IMR-90 (cell line): ENCODE data around the gene PTGES3L. TPM values are rescaled to one million over a fixed set of nuclear protein-coding genes. Genes with fewer than 3 reads are reported as not detected.

Source experiments
- ATAC-seq: fragments of 200-7000 bp; cut with Tn5 transposase; 2 replicates; pipeline ENCODE4 v1.9.1; 2020; ENCODE audit warnings: low read depth, mild to moderate bottlenecking, moderate library complexity
- BruUV-seq: library from RNA; stranded (reverse); fragments of 400-500 nt; replicated peaks from 2 replicates; lab custom pipeline; 2021; lab: Mats Ljungman, UMichigan
- CTCF ChIA-PET: fragments of 300-600 bp; formaldehyde crosslinking; extraction: SDS; loops from one replicate; lab custom pipeline; 2021; ENCODE audit warnings: antibody characterized with exemption; lab: Yijun Ruan, JAX
- POLR2A ChIA-PET: fragments of 300-600 bp; sonication (Branson Sonifier 250); formaldehyde crosslinking; loops from one replicate; lab custom pipeline; 2022; ENCODE audit warnings: antibody characterized with exemption; ENCODE audit not compliant: unreplicated experiment; lab: Charles Lee
- DNase-seq: peaks from one replicate; pipeline ENCODE4 v3.0.0; 2013
- H2AFZ ChIP-seq: replicated peaks from 2 replicates; pipeline ENCODE3; 2013; ENCODE audit warnings: low read length, mild to moderate bottlenecking; ENCODE audit not compliant: poor library complexity
- H2AK5ac ChIP-seq: 2 replicates; pipeline ENCODE4 v1.6.1; 2013; ENCODE audit warnings: low read depth, low read length, inconsistent platforms
- H2AK9ac ChIP-seq: replicated peaks from 2 replicates; pipeline ENCODE3; 2013; ENCODE audit warnings: mild to moderate bottlenecking, low read depth, low read length, moderate library complexity; ENCODE audit not compliant: poor library complexity
- H2BK120ac ChIP-seq: 2 replicates; pipeline ENCODE4 v1.6.1; 2013; ENCODE audit warnings: low read depth, low read length, inconsistent platforms
- H2BK15ac ChIP-seq: 3 replicates; pipeline ENCODE4 v1.6.1; 2013; ENCODE audit warnings: low read depth, low read length, inconsistent platforms
- H2BK20ac ChIP-seq: 2 replicates; pipeline ENCODE4 v1.6.1; 2013; ENCODE audit warnings: low read depth, mild to moderate bottlenecking, inconsistent platforms, low read length, moderate library complexity
- H2BK5ac ChIP-seq: 2 replicates; pipeline ENCODE4 v1.6.1; 2013; ENCODE audit warnings: mild to moderate bottlenecking, low read depth, low read length, inconsistent platforms; ENCODE audit not compliant: poor library complexity, severe bottlenecking
- H3K14ac ChIP-seq: replicated peaks from 2 replicates; pipeline ENCODE4 v1.6.1; 2013; ENCODE audit warnings: low read depth, low read length, inconsistent platforms
- H3K18ac ChIP-seq: 2 replicates; pipeline ENCODE4 v1.6.1; 2013; ENCODE audit warnings: low read depth, low read length, control low read depth
- H3K23ac ChIP-seq: 2 replicates; pipeline ENCODE4 v1.6.1; 2013; ENCODE audit warnings: low read depth, low read length, inconsistent platforms
- H3K27ac ChIP-seq: 2 replicates; pipeline ENCODE4 v1.5.1; 2013; ENCODE audit warnings: mild to moderate bottlenecking, control low read depth, low read length; ENCODE audit not compliant: insufficient read depth
- H3K27me3 ChIP-seq: 2 replicates; pipeline ENCODE4 v1.6.1; 2013; ENCODE audit warnings: low read length; ENCODE audit not compliant: control insufficient read depth, insufficient read depth
- H3K36me3 ChIP-seq: 2 replicates; pipeline ENCODE4 v1.6.1; 2013; ENCODE audit warnings: low read length, mixed read lengths; ENCODE audit not compliant: control insufficient read depth, insufficient read depth
- H3K4ac ChIP-seq: 2 replicates; pipeline ENCODE4 v1.6.1; 2013; ENCODE audit warnings: low read depth, low read length, inconsistent platforms
- H3K4me1 ChIP-seq: 2 replicates; pipeline ENCODE4 v1.6.1; 2013; ENCODE audit warnings: low read length, mixed read lengths; ENCODE audit not compliant: control insufficient read depth, insufficient read depth
- H3K4me2 ChIP-seq: 2 replicates; pipeline ENCODE4 v1.6.1; 2013; ENCODE audit warnings: low read depth, mild to moderate bottlenecking, control low read depth, low read length, moderate library complexity
- H3K4me3 ChIP-seq: 2 replicates; pipeline ENCODE4 v1.5.1; 2013; ENCODE audit warnings: low read depth, mild to moderate bottlenecking, control low read depth, low read length, moderate library complexity; ENCODE audit not compliant: insufficient read depth
- H3K56ac ChIP-seq: 2 replicates; pipeline ENCODE4 v1.6.1; 2013; ENCODE audit warnings: low read length, inconsistent platforms; ENCODE audit not compliant: insufficient read depth; ENCODE audit errors: extremely low read depth
- H3K79me1 ChIP-seq, 2 experiments: 2 replicates each; pipeline ENCODE4 v1.6.1; 2013; ENCODE audit warnings: low read length in 2 of 2, inconsistent platforms in 1 of 2, low read depth in 1 of 2
- H3K9ac ChIP-seq: 2 replicates; pipeline ENCODE4 v1.6.1; 2013; ENCODE audit warnings: low read depth, low read length, control low read depth
- H3K9me1 ChIP-seq: 2 replicates; pipeline ENCODE4 v1.6.1; 2013; ENCODE audit warnings: low read length, inconsistent platforms; ENCODE audit not compliant: insufficient read depth
- H3K9me3 ChIP-seq: 2 replicates; pipeline ENCODE4 v1.6.1; 2013; ENCODE audit warnings: low read length; ENCODE audit not compliant: control insufficient read depth, insufficient read depth
- H4K20me1 ChIP-seq: 2 replicates; pipeline ENCODE4 v1.6.1; 2013; ENCODE audit warnings: low read length, inconsistent platforms; ENCODE audit not compliant: insufficient read depth
- H4K5ac ChIP-seq: 2 replicates; pipeline ENCODE4 v1.6.1; 2013; ENCODE audit warnings: mild to moderate bottlenecking, low read depth, low read length, control low read depth
- H4K8ac ChIP-seq, 2 experiments: 2 replicates each; pipeline ENCODE4 v1.6.1; 2013; ENCODE audit warnings: low read depth in 2 of 2, low read length in 2 of 2, control low read depth in 1 of 2, inconsistent platforms in 1 of 2
- H4K91ac ChIP-seq: 2 replicates; pipeline ENCODE4 v1.6.1; 2013; ENCODE audit warnings: low read depth, low read length, inconsistent platforms; ENCODE audit not compliant: insufficient read depth
- BHLHE40 ChIP-seq: fragments of 150-350 bp; IDR thresholded peaks from 2 replicates; pipeline ENCODE4 v1.6.1; 2016; ENCODE audit warnings: mild to moderate bottlenecking, low read depth, low read length
- CEBPB ChIP-seq: IDR thresholded peaks from 2 replicates; pipeline ENCODE4 v1.6.1; 2012; ENCODE audit warnings: low read depth, low read length, improper control_type of control experiment
- CHD1 ChIP-seq: IDR thresholded peaks from 2 replicates; pipeline ENCODE4 v1.6.1; 2012; ENCODE audit warnings: low read depth, low read length, improper control_type of control experiment
- FOS ChIP-seq: fragments of 150-350 bp; IDR thresholded peaks from 2 replicates; pipeline ENCODE4 v1.6.1; 2016; ENCODE audit warnings: low read depth, low read length
- MAFK ChIP-seq: IDR thresholded peaks from 2 replicates; pipeline ENCODE4 v1.6.1; 2012; ENCODE audit warnings: low read depth, low read length, improper control_type of control experiment
- MAZ ChIP-seq: IDR thresholded peaks from 2 replicates; pipeline ENCODE4 v1.6.1; 2012; ENCODE audit warnings: low read depth, mild to moderate bottlenecking, low read length, improper control_type of control experiment, moderate library complexity, borderline replicate concordance
- MXI1 ChIP-seq: IDR thresholded peaks from 2 replicates; pipeline ENCODE4 v1.6.1; 2012; ENCODE audit warnings: low read depth, mild to moderate bottlenecking, low read length, moderate library complexity, borderline replicate concordance
- NFE2L2 ChIP-seq: fragments of 150-350 bp; IDR thresholded peaks from 2 replicates; pipeline ENCODE4 v1.6.1; 2016; ENCODE audit warnings: low read depth, mild to moderate bottlenecking, low read length
- POLR2A ChIP-seq: IDR thresholded peaks from 2 replicates; pipeline ENCODE4 v1.6.1; 2012; ENCODE audit warnings: mild to moderate bottlenecking, low read depth, low read length
- RAD21 ChIP-seq: IDR thresholded peaks from 2 replicates; pipeline ENCODE4 v1.6.1; 2012; ENCODE audit warnings: low read length, improper control_type of control experiment
- RCOR1 ChIP-seq: IDR thresholded peaks from 2 replicates; pipeline ENCODE4 v1.6.1; 2012; ENCODE audit warnings: mild to moderate bottlenecking, low read length, improper control_type of control experiment; ENCODE audit not compliant: insufficient replicate concordance
- RFX5 ChIP-seq: IDR thresholded peaks from 2 replicates; pipeline ENCODE4 v1.8.0; 2012; ENCODE audit warnings: low read depth, mild to moderate bottlenecking, low read length, moderate library complexity
- SMC3 ChIP-seq: fragments of 150-350 bp; IDR thresholded peaks from 2 replicates; pipeline ENCODE4 v1.6.1; 2016; ENCODE audit warnings: low read depth, mild to moderate bottlenecking, antibody characterized with exemption, low read length, moderate library complexity
- WGBS, 2 experiments: methylation state at CpG; one replicate each; pipeline versions ENCODE4 v1.1.5 to v1.1.7; 2013; ENCODE audit warnings: missing lambda C conversion rate in 2 of 2; ENCODE audit not compliant: insufficient read length in 1 of 2; ENCODE audit errors: extremely low coverage in 2 of 2; 5-methylcytosine and 5-hydroxymethylcytosine counted together
- dilution Hi-C: fragments of 300-500 bp; cut with HindIII; formaldehyde crosslinking; loops from one replicate; pipeline ENCODE4 v1.14.3; 2018; ENCODE audit warnings: low sequenced_read_pairs; ENCODE audit not compliant: unreplicated experiment
- in situ Hi-C: fragments of 300-500 bp; cut with MboI; formaldehyde crosslinking; loops from 3 replicates; pipeline ENCODE4 v1.14.3; 2019; ENCODE audit warnings: low sequenced_read_pairs, inconsistent platforms, mixed read lengths
- intact Hi-C: fragments of 100-400 bp; cut with micrococcal nuclease; formaldehyde crosslinking; loops from 2 replicates; pipeline ENCODE4 v1.10.0; 2022
- polyA plus RNA-seq, 3 experiments: library from polyadenylated mRNA; depleted of rRNA; stranded (reverse); fragments of >200 nt; gene quantifications; 2 replicates each; pipeline ENCODE4 v1.2.3, GENCODE V29; 2012; ENCODE audit warnings: low replicate concordance in 1 of 3
- total RNA-seq: library from RNA; depleted of rRNA; stranded (reverse); fragments of >200 nt; gene quantifications from 2 replicates; pipeline ENCODE4 v1.2.3, GENCODE V29; 2012
- TF ChIP-seq, protein P1 (sequence below): fragments of 150-350 bp; IDR thresholded peaks from 2 replicates; pipeline ENCODE4 v1.6.1; 2016; ENCODE audit warnings: low read depth, mild to moderate bottlenecking, low read length, moderate library complexity, borderline replicate concordance
- TF ChIP-seq, protein P2 (sequence below): fragments of 150-350 bp; IDR thresholded peaks from 2 replicates; pipeline ENCODE4 v1.6.1; 2017; ENCODE audit warnings: mild to moderate bottlenecking, antibody characterized with exemption, low read length, low read depth

Gene PTGES3L
- total and polyA plus RNA-seq, 2 of the 4 experiments (the other 2 are of a cell fraction) = 1.4 to 2.4 TPM

DNA sequence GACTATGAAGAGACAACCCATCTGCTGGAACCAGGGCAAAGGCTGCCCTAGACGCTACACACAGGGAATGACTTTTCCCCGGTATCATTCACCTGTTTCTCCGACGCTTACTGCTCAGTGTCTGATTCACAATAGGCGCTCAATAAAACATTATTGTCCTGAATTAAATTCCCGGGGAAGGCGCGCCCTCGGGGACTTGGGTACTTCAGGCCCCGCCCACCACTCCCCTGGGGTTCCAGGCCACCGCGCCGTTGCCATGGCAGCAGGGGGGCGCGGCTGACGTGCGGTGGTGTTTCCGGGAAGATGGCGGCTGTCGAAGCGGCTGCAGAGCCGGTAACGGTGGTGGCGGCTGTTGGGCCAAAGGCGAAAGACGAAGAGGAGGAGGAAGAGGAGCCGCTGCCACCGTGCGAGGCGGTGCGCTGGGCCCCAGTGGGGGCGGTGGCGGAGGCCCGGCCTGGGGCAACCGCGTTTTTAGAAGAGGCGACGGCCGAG lies 440 bp upstream of the PTGES3L start, which contains the start of gene RUNDC1:
Gene RUNDC1, plus strand, starts transcription at position 292 of the 492 bp plus-strand sequence. Its CDS starts 12 bp downstream, at position 304.
- peak within 1 kb of the TSS; percentile 92 for H3K23ac ChIP-seq
- peak within 1 kb of the TSS; percentile 88 for H3K4ac ChIP-seq
- 1% methylated on average over 15 of the region's 39 CpGs; no CpG with 5 or more reads in 1 of the 2 experiments for WGBS, 2 experiments
- H3K9me1 ChIP-seq = peaks cover 18% of the 10 kb centered on the region
- H4K20me1 ChIP-seq = peaks cover 10% of the 10 kb centered on the region; the same call in 1 of the 2 replicates
- DNase-seq (peak; percentile 73), ATAC-seq (peak; percentile 93)
- H2AK5ac ChIP-seq = peak within 1 kb of the TSS; percentile 88
- peak within 1 kb of the TSS; percentile 81 for H3K14ac ChIP-seq
- CTCF ChIA-PET = no interaction called here
- intact Hi-C loops (no loop called here), dilution Hi-C loops (no loop called here), in situ Hi-C loops (loop anchor here (25.0 kb wide), 1 partner anchor 382 kb away; no protein-coding TSS in a partner anchor)
- peaks cover 0 to 53% of the 10 kb centered on the region in 2 experiments; a peak in 3 of 4 replicates for H3K79me1 ChIP-seq
- H2BK20ac ChIP-seq = peak within 1 kb of the TSS; percentile 50; the same call in 1 of the 2 replicates
- peak within 1 kb of the TSS; percentile 76 for H3K4me3 ChIP-seq
- H4K5ac ChIP-seq = peak within 1 kb of the TSS; percentile 74
- peak within 1 kb of the TSS; percentile 60 for H2BK5ac ChIP-seq
- BruUV-seq = no TSS peak
- H3K18ac ChIP-seq = peak within 1 kb of the TSS; percentile 73
- H3K4me2 ChIP-seq = peak within 1 kb of the TSS; percentile 99
- H2BK120ac ChIP-seq = peak within 1 kb of the TSS; percentile 74
- peak within 1 kb of the TSS; percentile 99 for H2AK9ac ChIP-seq
- H3K9me3 ChIP-seq = no peaks in the 10 kb centered on the region
- peak within 1 kb of the TSS; percentile 99 for H2AFZ ChIP-seq
- H3K9ac ChIP-seq = peak within 1 kb of the TSS; percentile 76
- H3K27me3 ChIP-seq = no peaks in the 10 kb centered on the region
- peaks cover 1% of the 10 kb centered on the region; the same call in 1 of the 2 replicates for H3K36me3 ChIP-seq
- H3K27ac ChIP-seq = peak within 1 kb of the TSS; percentile 74
- peak within 1 kb of the TSS; percentile 89 for H4K91ac ChIP-seq
- POLR2A ChIA-PET = interaction anchor here (2.0 kb wide), 1 partner anchor 18 kb away, joined by 6 read pairs; the partner anchor contains the start of gene RPL27
- H4K8ac ChIP-seq = peak within 1 kb of the TSS; percentile 88 to 96
- H3K56ac ChIP-seq = peak within 1 kb of the TSS; percentile 95
- H3K4me1 ChIP-seq = peaks cover 6% of the 10 kb centered on the region
- H2BK15ac ChIP-seq = peak within 1 kb of the TSS; percentile 93
- TF ChIP-seq POLR2A = peak; percentile 5; the same call in 1 of the 2 replicates
- no peak for TF ChIP-seq CEBPB
- TF ChIP-seq BHLHE40 = no peak
- no peak for TF ChIP-seq RAD21
- no peak for TF ChIP-seq MAFK
- TF ChIP-seq MXI1 = peak; percentile 86; the same call in 1 of the 2 replicates
- no peak for TF ChIP-seq CHD1
- no peak for TF ChIP-seq RFX5
- TF ChIP-seq NFE2L2 = no peak
- peak; percentile 65 for TF ChIP-seq MAZ
- TF ChIP-seq, protein P1, sequence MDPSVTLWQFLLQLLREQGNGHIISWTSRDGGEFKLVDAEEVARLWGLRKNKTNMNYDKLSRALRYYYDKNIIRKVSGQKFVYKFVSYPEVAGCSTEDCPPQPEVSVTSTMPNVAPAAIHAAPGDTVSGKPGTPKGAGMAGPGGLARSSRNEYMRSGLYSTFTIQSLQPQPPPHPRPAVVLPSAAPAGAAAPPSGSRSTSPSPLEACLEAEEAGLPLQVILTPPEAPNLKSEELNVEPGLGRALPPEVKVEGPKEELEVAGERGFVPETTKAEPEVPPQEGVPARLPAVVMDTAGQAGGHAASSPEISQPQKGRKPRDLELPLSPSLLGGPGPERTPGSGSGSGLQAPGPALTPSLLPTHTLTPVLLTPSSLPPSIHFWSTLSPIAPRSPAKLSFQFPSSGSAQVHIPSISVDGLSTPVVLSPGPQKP = no peak
- TF ChIP-seq, protein P2, sequence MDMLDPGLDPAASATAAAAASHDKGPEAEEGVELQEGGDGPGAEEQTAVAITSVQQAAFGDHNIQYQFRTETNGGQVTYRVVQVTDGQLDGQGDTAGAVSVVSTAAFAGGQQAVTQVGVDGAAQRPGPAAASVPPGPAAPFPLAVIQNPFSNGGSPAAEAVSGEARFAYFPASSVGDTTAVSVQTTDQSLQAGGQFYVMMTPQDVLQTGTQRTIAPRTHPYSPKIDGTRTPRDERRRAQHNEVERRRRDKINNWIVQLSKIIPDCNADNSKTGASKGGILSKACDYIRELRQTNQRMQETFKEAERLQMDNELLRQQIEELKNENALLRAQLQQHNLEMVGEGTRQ = no peak
- TF ChIP-seq FOS = no peak
- TF ChIP-seq RCOR1 = no peak
- TF ChIP-seq SMC3 = no peak
